Measurements from ENCODE around the gene FYTTD1.
A peak's percentile ranks its signal among the peaks of the same experiment; 100 is the strongest.

FYTTD1 gene

GRCh38 chr3:197789309-197789708 lies 39.6 kb downstream of the FYTTD1 start:
- H3F3A ChIP-seq (ENCODE audit: control insufficient read depth, insufficient read depth) = peaks cover 31% of the 10 kb centered on the region
- H3K4me2 ChIP-seq (ENCODE audit: low read length) = peak overlapping the region; percentile 74
- peaks cover 70% of the 10 kb centered on the region for H3K4me1 ChIP-seq (ENCODE audit: control insufficient read depth, low read length)
- TF ChIP-seq CTCF (IDR thresholded peaks at IDR 0.05; ENCODE audit: low read depth, low read length, poor library complexity, severe bottlenecking) (no peak), EZH2phosphoT487 (IDR thresholded peaks at IDR 0.05; ENCODE audit: borderline replicate concordance, low read length) (no peak)
- H3K27me3 ChIP-seq (ENCODE audit: control insufficient read depth, low read length) = no peaks in the 10 kb centered on the region
- peaks cover 8% of the 10 kb centered on the region for H3K36me3 ChIP-seq (ENCODE audit: control insufficient read depth, low read length)
- H3K4me3 ChIP-seq (ENCODE audit: low read length) = peak overlapping the region; percentile 91
- no peaks in the 10 kb centered on the region for H3K9me2 ChIP-seq (replicated peaks; ENCODE audit: control insufficient read depth, low read length)
- no peaks in the 10 kb centered on the region for H3K9me3 ChIP-seq (ENCODE audit: control insufficient read depth, insufficient read depth, low read length)
- H4K20me1 ChIP-seq (ENCODE audit: control insufficient read depth, insufficient read depth, low read depth, low read length) = no peaks in the 10 kb centered on the region; the same call in 1 of the 2 replicates
- peak overlapping the region; percentile 79 for H3K27ac ChIP-seq (ENCODE audit: low read depth, low read length)
- peaks cover 43% of the 10 kb centered on the region for H3K79me2 ChIP-seq (ENCODE audit: control insufficient read depth, low read length)

GRCh38 chr3:197790033-197790432 lies 40.4 kb downstream of the FYTTD1 start:
- Histone ChIP-seq H3K27me3 (ENCODE audit: control insufficient read depth, low read length) (no peaks in the 10 kb centered on the region), H3K4me3 (ENCODE audit: low read length) (peak overlapping the region; percentile 91), H3F3A (ENCODE audit: control insufficient read depth, insufficient read depth) (peaks cover 26% of the 10 kb centered on the region), H3K9me2 (replicated peaks; ENCODE audit: control insufficient read depth, low read length) (no peaks in the 10 kb centered on the region), H3K27ac (ENCODE audit: low read depth, low read length) (peak overlapping the region; percentile 79), H3K79me2 (ENCODE audit: control insufficient read depth, low read length) (peaks cover 47% of the 10 kb centered on the region), H4K20me1 (ENCODE audit: control insufficient read depth, insufficient read depth, low read depth, low read length) (no peaks in the 10 kb centered on the region; the same call in 1 of the 2 replicates), H3K9me3 (ENCODE audit: control insufficient read depth, insufficient read depth, low read length) (no peaks in the 10 kb centered on the region), H3K4me1 (ENCODE audit: control insufficient read depth, low read length) (peaks cover 68% of the 10 kb centered on the region), H3K4me2 (ENCODE audit: low read length) (peak overlapping the region; percentile 74), H3K36me3 (ENCODE audit: control insufficient read depth, low read length) (peaks cover 5% of the 10 kb centered on the region)
- TF ChIP-seq EZH2phosphoT487 (IDR thresholded peaks at IDR 0.05; ENCODE audit: borderline replicate concordance, low read length) = no peak
- no peak for TF ChIP-seq CTCF (IDR thresholded peaks at IDR 0.05; ENCODE audit: low read depth, low read length, poor library complexity, severe bottlenecking)

GRCh38 chr3:197791113-197791891 lies 41.6 kb downstream of the FYTTD1 start, which contains the start of gene LRCH3:
LRCH3 (plus strand) TSS chr3:197791254; CDS start chr3:197791279, 25 bp downstream.
- Histone ChIP-seq H3K36me3 (ENCODE audit: control insufficient read depth, low read length) (peaks cover 4% of the 10 kb centered on the region), H3K27me3 (ENCODE audit: control insufficient read depth, low read length) (no peaks in the 10 kb centered on the region), H3K9me2 (replicated peaks; ENCODE audit: control insufficient read depth, low read length) (no peaks in the 10 kb centered on the region), H3K4me3 (ENCODE audit: low read length) (peak within 1 kb of the TSS; percentile 91), H3K4me2 (ENCODE audit: low read length) (peak within 1 kb of the TSS; percentile 74), H3K9me3 (ENCODE audit: control insufficient read depth, insufficient read depth, low read length) (no peaks in the 10 kb centered on the region), H3F3A (ENCODE audit: control insufficient read depth, insufficient read depth) (peaks cover 19% of the 10 kb centered on the region), H3K27ac (ENCODE audit: low read depth, low read length) (peak within 1 kb of the TSS; percentile 79), H3K79me2 (ENCODE audit: control insufficient read depth, low read length) (peaks cover 58% of the 10 kb centered on the region), H4K20me1 (ENCODE audit: control insufficient read depth, insufficient read depth, low read depth, low read length) (peaks cover under 1% of the 10 kb centered on the region), H3K4me1 (ENCODE audit: control insufficient read depth, low read length) (peaks cover 65% of the 10 kb centered on the region)
- no peak for TF ChIP-seq EZH2phosphoT487 (IDR thresholded peaks at IDR 0.05; ENCODE audit: borderline replicate concordance, low read length)
- TF ChIP-seq CTCF (IDR thresholded peaks at IDR 0.05; ENCODE audit: low read depth, low read length, poor library complexity, severe bottlenecking) = no peak
